Mesothelial cell of epicardium (in vitro differentiated cells): Measurements from ENCODE around the gene WNT4. TPM values are rescaled to one million over a fixed set of nuclear protein-coding genes. Genes with fewer than 3 reads are reported as not detected.
A peak's percentile ranks its signal among the peaks of the same experiment; 100 is the strongest.

ENCODE experiments used
- DNase-seq, 2 experiments: peaks; one replicate each; pipeline ENCODE4 v3.0.0; 2021; ENCODE audit warnings: low spot score in 2 of 2; ENCODE audit not compliant: unreplicated experiment in 2 of 2
- H3K27ac Mint-ChIP-seq: 2 replicates; pipeline ENCODE4 v1.8.0; 2021; ENCODE audit warnings: mixed read lengths
- H3K27me3 Mint-ChIP-seq: 2 replicates; pipeline ENCODE4 v1.8.0; 2021; ENCODE audit warnings: low read depth, mixed read lengths
- H3K36me3 Mint-ChIP-seq: 2 replicates; pipeline ENCODE4 v1.8.0; 2021; ENCODE audit warnings: mixed read lengths
- H3K4me1 Mint-ChIP-seq: 2 replicates; pipeline ENCODE4 v1.8.0; 2021; ENCODE audit warnings: mixed read lengths
- H3K4me3 Mint-ChIP-seq: 2 replicates; pipeline ENCODE4 v1.8.0; 2021; ENCODE audit warnings: mild to moderate bottlenecking, moderate library complexity, mixed read lengths
- H3K9me3 Mint-ChIP-seq: 2 replicates; pipeline ENCODE4 v1.8.0; 2021; ENCODE audit warnings: mixed read lengths
- CTCF ChIP-seq: fragments of 200-600 bp; sonication (generic); IDR thresholded peaks from one replicate; pipeline ENCODE4 v1.5.0; 2021; ENCODE audit warnings: antibody characterized with exemption; ENCODE audit not compliant: unreplicated experiment
- total RNA-seq: library from RNA; stranded (reverse); gene quantifications from 3 replicates; pipeline ENCODE4 v1.2.1, GENCODE V29; 2021

The WNT4 gene
- total RNA-seq, 1 donor from 2014 or later, result 38.7 TPM

GRCh38 chr1:22139817-22140216 lies 3.1 kb downstream of the WNT4 start:
- Mint-ChIP-seq H3K4me3 (no peak overlapping the region), H3K36me3 (peaks cover 7% of the 10 kb centered on the region), H3K27me3 (peaks cover 50% of the 10 kb centered on the region), H3K4me1 (peaks cover 62% of the 10 kb centered on the region), H3K27ac (no peak overlapping the region), H3K9me3 (no peaks in the 10 kb centered on the region)
- TF ChIP-seq CTCF, result no peak
- no peak for DNase-seq

- Mint-ChIP-seq H3K27ac (no peak overlapping the region), H3K27me3 (peaks cover 45% of the 10 kb centered on the region), H3K4me1 (peaks cover 60% of the 10 kb centered on the region), H3K9me3 (no peaks in the 10 kb centered on the region), H3K4me3 (no peak overlapping the region), H3K36me3 (peaks cover 7% of the 10 kb centered on the region)
- TF ChIP-seq CTCF, result no peak
- no peak for DNase-seq
Observed at GRCh38 chr1:22139066-22139594, 3.8 kb downstream of the WNT4 start.

GRCh38 chr1:22137004-22137720 lies 5.7 kb downstream of the WNT4 start:
- Mint-ChIP-seq H3K4me3 (peak overlapping the region; percentile 15), H3K4me1 (peaks cover 68% of the 10 kb centered on the region), H3K27me3 (peaks cover 39% of the 10 kb centered on the region), H3K9me3 (no peaks in the 10 kb centered on the region), H3K27ac (peak overlapping the region; percentile 88), H3K36me3 (peaks cover 7% of the 10 kb centered on the region)
- TF ChIP-seq CTCF, result no peak
- no peak for DNase-seq

- no peak overlapping the region for H3K4me3 Mint-ChIP-seq
- peak overlapping the region; percentile 59 for H3K27ac Mint-ChIP-seq
- no peak for DNase-seq
- peaks cover 6% of the 10 kb centered on the region for H3K36me3 Mint-ChIP-seq
- no peaks in the 10 kb centered on the region for H3K9me3 Mint-ChIP-seq
- peaks cover 44% of the 10 kb centered on the region for H3K4me1 Mint-ChIP-seq
- no peak for TF ChIP-seq CTCF
- peaks cover 13% of the 10 kb centered on the region for H3K27me3 Mint-ChIP-seq
Observed at GRCh38 chr1:22133931-22134324, 9.0 kb downstream of the WNT4 start.

- H3K9me3 Mint-ChIP-seq, result no peaks in the 10 kb centered on the region
- peak overlapping the region; percentile 59 for H3K27ac Mint-ChIP-seq
- peaks cover 12% of the 10 kb centered on the region for H3K27me3 Mint-ChIP-seq
- H3K36me3 Mint-ChIP-seq, result peaks cover 7% of the 10 kb centered on the region
- DNase-seq, result no peak
- H3K4me3 Mint-ChIP-seq, result no peak overlapping the region
- H3K4me1 Mint-ChIP-seq, result peaks cover 42% of the 10 kb centered on the region
- no peak for TF ChIP-seq CTCF
Observed at GRCh38 chr1:22133247-22133930, 9.5 kb downstream of the WNT4 start.
